Endothelial cell (in vitro differentiated cells): Measurements from ENCODE around the gene HOXC12. TPM values are rescaled to one million over a fixed set of nuclear protein-coding genes. Genes with fewer than 3 reads are reported as not detected.

Experiments
- DNase-seq: peaks from one replicate; pipeline ENCODE4 v3.0.0; 2021; ENCODE audit warnings: low spot score
- H3K27ac Mint-ChIP-seq: one replicate; pipeline ENCODE4 v1.8.0; 2021; ENCODE audit warnings: mixed read lengths, inconsistent platforms; ENCODE audit not compliant: unreplicated experiment
- H3K27me3 Mint-ChIP-seq: one replicate; pipeline ENCODE4 v1.8.0; 2021; ENCODE audit warnings: mild to moderate bottlenecking, moderate library complexity, mixed read lengths, inconsistent platforms; ENCODE audit not compliant: unreplicated experiment
- H3K36me3 Mint-ChIP-seq: one replicate; pipeline ENCODE4 v1.8.0; 2021; ENCODE audit warnings: mild to moderate bottlenecking, low read depth, mixed read lengths, inconsistent platforms; ENCODE audit not compliant: unreplicated experiment
- H3K4me1 Mint-ChIP-seq: one replicate; pipeline ENCODE4 v1.8.0; 2021; ENCODE audit warnings: mild to moderate bottlenecking, mixed read lengths, inconsistent platforms; ENCODE audit not compliant: unreplicated experiment
- H3K4me3 Mint-ChIP-seq: one replicate; pipeline ENCODE4 v1.8.0; 2021; ENCODE audit warnings: mild to moderate bottlenecking, mixed read lengths, inconsistent platforms; ENCODE audit not compliant: unreplicated experiment
- H3K9me3 Mint-ChIP-seq: one replicate; pipeline ENCODE4 v1.8.0; 2021; ENCODE audit warnings: mixed read lengths, inconsistent platforms; ENCODE audit not compliant: unreplicated experiment
- total RNA-seq: library from RNA; stranded (reverse); fragmentation: NEBNext Ultra II Directional; extraction: Animal tissue kit (Norgen Biotek cat#: 25700); gene quantifications from one replicate; pipeline ENCODE4 v1.2.1, GENCODE V29; 2021; ENCODE audit not compliant: unreplicated experiment
- TF ChIP-seq, protein P1 (sequence below): fragments of 200-600 bp; sonication (generic); IDR thresholded peaks from one replicate; pipeline ENCODE4 v1.5.0; 2021; ENCODE audit warnings: antibody characterized with exemption; ENCODE audit not compliant: unreplicated experiment

Gene HOXC12
- total RNA-seq, 1 donor from 2014 or later = 1.3 TPM

GRCh38 chr12:53977596-53978445 lies 23.1 kb downstream of the HOXC12 start:
- DNase-seq = no peak
- Mint-ChIP-seq H3K27me3 (peaks cover 39% of the 10 kb centered on the region), H3K4me3 (no peak overlapping the region), H3K4me1 (peaks cover 29% of the 10 kb centered on the region), H3K27ac (no peak overlapping the region), H3K36me3 (no peaks in the 10 kb centered on the region), H3K9me3 (no peaks in the 10 kb centered on the region)
- TF ChIP-seq, protein P1, sequence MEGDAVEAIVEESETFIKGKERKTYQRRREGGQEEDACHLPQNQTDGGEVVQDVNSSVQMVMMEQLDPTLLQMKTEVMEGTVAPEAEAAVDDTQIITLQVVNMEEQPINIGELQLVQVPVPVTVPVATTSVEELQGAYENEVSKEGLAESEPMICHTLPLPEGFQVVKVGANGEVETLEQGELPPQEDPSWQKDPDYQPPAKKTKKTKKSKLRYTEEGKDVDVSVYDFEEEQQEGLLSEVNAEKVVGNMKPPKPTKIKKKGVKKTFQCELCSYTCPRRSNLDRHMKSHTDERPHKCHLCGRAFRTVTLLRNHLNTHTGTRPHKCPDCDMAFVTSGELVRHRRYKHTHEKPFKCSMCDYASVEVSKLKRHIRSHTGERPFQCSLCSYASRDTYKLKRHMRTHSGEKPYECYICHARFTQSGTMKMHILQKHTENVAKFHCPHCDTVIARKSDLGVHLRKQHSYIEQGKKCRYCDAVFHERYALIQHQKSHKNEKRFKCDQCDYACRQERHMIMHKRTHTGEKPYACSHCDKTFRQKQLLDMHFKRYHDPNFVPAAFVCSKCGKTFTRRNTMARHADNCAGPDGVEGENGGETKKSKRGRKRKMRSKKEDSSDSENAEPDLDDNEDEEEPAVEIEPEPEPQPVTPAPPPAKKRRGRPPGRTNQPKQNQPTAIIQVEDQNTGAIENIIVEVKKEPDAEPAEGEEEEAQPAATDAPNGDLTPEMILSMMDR = no peak

DNA sequence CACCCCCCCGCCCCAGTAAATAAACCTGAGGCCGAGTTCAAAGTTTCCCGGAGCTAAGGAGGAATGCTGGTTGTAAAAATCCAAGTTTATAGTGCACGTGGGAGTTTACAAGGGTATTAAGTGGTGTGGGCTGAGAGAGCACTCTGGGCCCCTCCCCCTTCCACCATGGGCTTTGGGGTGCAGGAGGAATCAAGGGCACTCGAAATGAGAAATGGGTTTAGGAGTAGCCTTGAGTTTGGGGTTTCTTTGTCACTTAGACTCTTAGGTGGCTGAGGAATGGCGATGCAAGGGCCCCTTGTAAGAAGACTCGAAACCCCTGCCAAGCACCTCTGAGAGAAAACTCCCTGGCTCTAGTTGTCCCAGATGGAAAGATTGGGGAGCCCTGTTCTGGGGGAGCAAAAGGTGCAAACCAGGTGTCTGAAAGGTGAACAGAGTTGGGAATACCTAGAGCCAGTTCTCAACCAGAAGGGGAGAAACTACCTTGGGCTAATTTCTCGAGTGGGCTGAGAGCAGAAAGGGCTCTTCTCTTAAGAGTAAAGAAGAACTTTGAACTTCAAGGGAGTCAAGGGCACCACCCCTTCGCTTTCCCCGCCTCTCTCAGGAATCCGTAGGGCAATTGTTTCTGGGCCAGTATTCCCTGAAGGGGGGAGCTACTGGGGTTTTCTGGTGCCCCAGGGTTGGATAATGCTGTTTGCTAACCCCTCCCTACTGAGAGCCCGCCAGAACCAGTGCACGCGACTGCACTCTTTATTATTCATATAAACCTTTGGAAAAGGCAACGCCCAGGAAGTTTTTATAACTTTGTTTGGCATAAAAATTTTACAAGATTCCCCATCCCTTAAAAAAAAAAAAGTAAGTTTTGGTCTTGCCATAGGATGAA lies 24.0 kb downstream of the HOXC12 start:
- Mint-ChIP-seq H3K36me3 (no peaks in the 10 kb centered on the region), H3K27me3 (peaks cover 38% of the 10 kb centered on the region), H3K27ac (no peak overlapping the region), H3K4me3 (no peak overlapping the region), H3K4me1 (peaks cover 31% of the 10 kb centered on the region), H3K9me3 (no peaks in the 10 kb centered on the region)
- TF ChIP-seq, protein P1 = no peak
- no peak for DNase-seq

DNA sequence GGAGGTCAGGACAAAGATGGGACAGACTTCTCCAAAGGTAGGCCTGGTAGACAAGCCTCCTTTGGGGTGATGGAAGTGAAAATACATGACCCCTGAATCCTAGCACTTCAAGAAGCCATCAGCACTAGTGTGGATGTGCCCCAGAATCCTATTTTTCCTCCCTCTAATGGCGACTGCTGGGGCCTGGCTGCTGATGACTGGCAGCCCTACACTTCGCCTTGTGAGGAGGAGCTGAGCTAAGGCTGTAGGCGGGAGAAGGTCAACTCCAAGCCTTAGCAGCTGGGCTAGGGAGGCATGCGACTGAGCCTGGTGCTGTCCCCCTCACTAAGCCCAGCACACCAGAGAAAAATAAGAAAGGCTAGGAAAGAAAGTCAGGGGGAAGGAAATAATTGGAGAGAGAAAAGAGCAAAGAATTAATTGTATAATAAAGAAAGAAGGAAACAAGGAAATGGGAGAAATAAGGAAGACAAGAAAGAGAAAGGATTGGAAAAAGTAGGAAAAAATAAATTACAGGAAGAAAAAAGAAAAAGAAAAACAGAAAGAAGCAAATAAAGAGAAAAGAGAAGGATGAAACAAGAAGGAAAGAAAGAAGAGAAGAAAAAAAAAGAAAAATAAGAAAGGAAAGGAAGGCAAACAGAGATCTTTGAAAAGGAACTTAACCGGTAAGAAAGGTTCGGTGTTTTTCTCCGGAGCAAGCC lies 25.6 kb downstream of the HOXC12 start:
- H3K9me3 Mint-ChIP-seq = no peaks in the 10 kb centered on the region
- peaks cover 34% of the 10 kb centered on the region for H3K4me1 Mint-ChIP-seq
- no peak for DNase-seq
- H3K4me3 Mint-ChIP-seq = no peak overlapping the region
- TF ChIP-seq, protein P1 = no peak
- H3K36me3 Mint-ChIP-seq = no peaks in the 10 kb centered on the region
- no peak overlapping the region for H3K27ac Mint-ChIP-seq
- H3K27me3 Mint-ChIP-seq = peaks cover 35% of the 10 kb centered on the region

DNA sequence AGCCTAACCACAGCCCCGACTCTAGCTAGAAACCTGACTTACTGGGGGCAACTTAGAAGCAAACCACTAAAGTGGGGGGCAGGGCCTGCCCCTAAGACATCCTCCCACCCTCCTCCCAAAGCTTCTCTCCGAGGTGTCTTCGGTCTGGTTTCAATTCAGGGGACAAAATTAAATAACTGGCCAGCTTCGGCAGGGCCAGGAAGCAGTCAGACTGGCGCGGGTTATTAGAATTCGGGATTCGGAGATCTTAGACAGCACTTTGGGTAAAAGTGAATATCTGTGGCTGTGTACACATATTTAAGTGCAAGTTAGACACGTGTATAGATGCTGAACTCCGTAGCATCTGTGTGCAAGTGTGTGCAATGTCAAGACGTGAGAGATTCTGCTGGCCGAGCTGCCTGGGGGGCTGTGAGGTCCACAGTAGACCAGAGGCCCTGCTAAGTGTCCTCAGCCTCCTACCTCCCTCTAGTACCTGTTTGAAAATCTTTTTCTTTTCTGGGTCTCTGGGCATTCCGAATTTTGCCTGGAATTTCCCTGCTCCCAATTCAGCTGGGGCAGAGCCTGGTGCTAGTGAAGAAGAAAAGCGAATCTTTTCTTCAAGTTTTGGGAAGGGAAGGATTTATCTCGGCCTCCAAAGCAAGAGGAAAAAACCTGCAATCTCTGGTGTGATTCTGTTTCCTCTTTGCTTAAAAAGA lies 26.2 kb downstream of the HOXC12 start:
- Mint-ChIP-seq H3K4me1 (peaks cover 33% of the 10 kb centered on the region), H3K9me3 (no peaks in the 10 kb centered on the region), H3K4me3 (no peak overlapping the region), H3K36me3 (no peaks in the 10 kb centered on the region), H3K27me3 (peaks cover 33% of the 10 kb centered on the region), H3K27ac (no peak overlapping the region)
- TF ChIP-seq, protein P1 = no peak
- no peak for DNase-seq
